ENCODE results near the gene THOC6. TPM values are rescaled to one million over a fixed set of nuclear protein-coding genes. Genes with fewer than 3 reads are reported as not detected.

Gene THOC6
- total RNA-seq, 2 donors from 2014 or later = 27.4 to 45.8 TPM

DNA sequence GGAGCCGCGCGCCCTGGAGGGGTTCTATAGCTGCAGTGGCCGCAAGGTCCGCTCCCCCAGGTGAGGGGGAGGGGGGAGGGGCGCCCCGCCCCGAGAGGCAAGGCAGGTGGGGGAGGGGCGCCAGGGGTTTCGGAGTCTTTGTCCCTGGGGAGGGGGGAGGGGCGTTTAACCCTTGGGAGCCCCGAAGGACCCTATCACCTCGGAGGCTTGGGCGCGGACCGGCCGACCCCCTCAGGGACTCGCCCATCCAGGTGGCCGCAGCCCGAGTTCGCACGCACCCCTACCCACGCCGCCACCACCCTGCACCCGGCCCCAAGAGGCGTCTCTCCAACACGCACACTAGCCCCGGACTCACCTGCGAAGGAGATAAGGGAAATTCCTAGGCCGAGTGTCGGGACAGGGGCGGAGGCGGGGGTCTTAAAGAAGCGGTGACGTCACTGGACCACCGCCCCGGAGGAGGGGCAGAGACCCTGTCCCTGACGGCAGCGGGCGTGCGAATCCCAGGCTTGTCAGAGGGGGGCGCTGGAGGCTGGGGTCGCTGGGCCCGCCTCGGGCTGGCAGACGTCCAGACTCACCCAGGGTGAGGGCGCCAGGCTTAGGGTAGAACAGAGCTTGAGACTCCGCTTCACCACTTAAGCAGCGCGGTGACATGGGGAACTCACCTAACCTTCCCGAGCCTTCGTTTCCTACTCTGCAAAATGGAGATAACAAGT lies 5.9 kb upstream of the THOC6 start, which contains the start of gene CLDN6:
TSS of gene CLDN6 (minus strand) at position 390 of the 713 bp plus-strand sequence. CDS start 2,162 bp downstream, outside the sequence.
- Histone ChIP-seq H3K9ac (ENCODE audit: low read depth in 2 of 2, low read length in 2 of 2) (no peak within 1 kb of the TSS), H3K4me3 (no peak within 1 kb of the TSS), H3K27ac (no peak within 1 kb of the TSS)

DNA sequence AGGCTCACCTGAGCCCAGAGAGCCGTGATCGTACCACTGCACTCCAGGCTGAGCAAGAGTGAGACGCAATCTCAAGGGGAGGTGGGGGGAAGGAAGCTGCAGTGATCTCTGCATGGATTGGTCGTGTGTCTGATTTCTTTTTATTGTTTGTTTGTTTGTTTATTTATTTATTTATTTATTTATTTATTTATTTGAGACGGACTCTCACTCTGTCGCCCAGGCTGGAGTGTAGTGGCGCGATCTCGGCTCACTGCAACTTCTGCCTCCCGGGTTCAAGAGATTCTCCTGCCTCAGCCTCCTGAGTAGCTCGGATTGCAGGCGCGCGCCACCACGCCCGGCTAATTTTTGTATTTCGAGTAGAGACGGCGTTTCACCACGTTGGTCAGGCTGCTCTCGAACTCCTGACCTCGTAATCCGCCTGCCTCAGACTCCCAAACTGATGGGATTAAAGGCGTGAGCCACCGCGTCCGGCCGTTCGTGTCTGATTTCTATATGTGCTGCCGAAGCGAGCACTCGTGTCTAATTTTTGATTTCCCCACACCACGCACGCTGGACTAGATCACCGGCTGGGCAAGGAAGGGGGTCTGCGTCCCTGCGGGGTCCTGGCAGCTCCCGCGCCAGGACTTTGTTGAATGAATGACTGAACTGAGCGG lies 4.1 kb upstream of the THOC6 start:
- Histone ChIP-seq H3K27me3 (no peaks in the 10 kb centered on the region), H3K9ac (ENCODE audit: low read depth in 2 of 2, low read length in 2 of 2) (no peak overlapping the region), H3K27ac (peak overlapping the region; percentile 96), H3K36me3 (no peaks in the 10 kb centered on the region), H3K9me3 (no peaks in the 10 kb centered on the region), H3K4me1 (peaks cover 18% of the 10 kb centered on the region), H3K4me3 (peak overlapping the region; percentile 79)
- no peak for DNase-seq
- TF ChIP-seq, protein P1, sequence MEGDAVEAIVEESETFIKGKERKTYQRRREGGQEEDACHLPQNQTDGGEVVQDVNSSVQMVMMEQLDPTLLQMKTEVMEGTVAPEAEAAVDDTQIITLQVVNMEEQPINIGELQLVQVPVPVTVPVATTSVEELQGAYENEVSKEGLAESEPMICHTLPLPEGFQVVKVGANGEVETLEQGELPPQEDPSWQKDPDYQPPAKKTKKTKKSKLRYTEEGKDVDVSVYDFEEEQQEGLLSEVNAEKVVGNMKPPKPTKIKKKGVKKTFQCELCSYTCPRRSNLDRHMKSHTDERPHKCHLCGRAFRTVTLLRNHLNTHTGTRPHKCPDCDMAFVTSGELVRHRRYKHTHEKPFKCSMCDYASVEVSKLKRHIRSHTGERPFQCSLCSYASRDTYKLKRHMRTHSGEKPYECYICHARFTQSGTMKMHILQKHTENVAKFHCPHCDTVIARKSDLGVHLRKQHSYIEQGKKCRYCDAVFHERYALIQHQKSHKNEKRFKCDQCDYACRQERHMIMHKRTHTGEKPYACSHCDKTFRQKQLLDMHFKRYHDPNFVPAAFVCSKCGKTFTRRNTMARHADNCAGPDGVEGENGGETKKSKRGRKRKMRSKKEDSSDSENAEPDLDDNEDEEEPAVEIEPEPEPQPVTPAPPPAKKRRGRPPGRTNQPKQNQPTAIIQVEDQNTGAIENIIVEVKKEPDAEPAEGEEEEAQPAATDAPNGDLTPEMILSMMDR (IDR thresholded peaks at IDR 0.05) = no peak
- intact Hi-C loops (cut with DNase I) = no loop called here

More for the DNA sequence above, 5.9 kb upstream of the THOC6 start, which contains the start of gene CLDN6:
- Histone ChIP-seq H3K4me1 (peaks cover 13% of the 10 kb centered on the region), H3K36me3 (no peaks in the 10 kb centered on the region), H3K9me3 (no peaks in the 10 kb centered on the region), H3K27me3 (no peaks in the 10 kb centered on the region)
- intact Hi-C loops (cut with DNase I) = no loop called here
- TF ChIP-seq, protein P1 (IDR thresholded peaks at IDR 0.05) = no peak
- no peak for DNase-seq

DNA sequence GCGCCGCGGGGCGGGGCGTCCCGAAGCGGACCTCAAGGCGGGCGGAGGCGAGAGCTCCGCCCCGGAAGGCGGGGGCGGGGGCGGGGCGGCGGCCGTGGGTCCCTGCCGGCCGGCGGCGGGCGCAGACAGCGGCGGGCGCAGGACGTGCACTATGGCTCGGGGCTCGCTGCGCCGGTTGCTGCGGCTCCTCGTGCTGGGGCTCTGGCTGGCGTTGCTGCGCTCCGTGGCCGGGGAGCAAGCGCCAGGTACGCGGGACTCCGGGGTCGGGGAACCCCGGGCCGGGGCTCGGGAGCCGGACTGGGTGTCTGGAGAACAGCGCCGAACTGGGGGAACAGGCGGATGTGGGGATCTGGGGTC lies 3.6 kb upstream of the THOC6 start, which contains the start of gene TNFRSF12A:
TSS of gene TNFRSF12A (plus strand) at position 122 of the 357 bp plus-strand sequence. CDS start at position 152, 30 bp downstream.
- peak; percentile 86 for DNase-seq
- intact Hi-C loops (cut with DNase I) = no loop called here
- TF ChIP-seq, protein P1 (IDR thresholded peaks at IDR 0.05) = no peak
- Histone ChIP-seq H3K9ac (ENCODE audit: low read depth in 2 of 2, low read length in 2 of 2) (peak within 1 kb of the TSS; percentile 83 to 96), H3K4me1 (peaks cover 18% of the 10 kb centered on the region), H3K4me3 (peak within 1 kb of the TSS; percentile 79), H3K27me3 (no peaks in the 10 kb centered on the region), H3K9me3 (no peaks in the 10 kb centered on the region), H3K27ac (peak within 1 kb of the TSS; percentile 96), H3K36me3 (no peaks in the 10 kb centered on the region)

DNA sequence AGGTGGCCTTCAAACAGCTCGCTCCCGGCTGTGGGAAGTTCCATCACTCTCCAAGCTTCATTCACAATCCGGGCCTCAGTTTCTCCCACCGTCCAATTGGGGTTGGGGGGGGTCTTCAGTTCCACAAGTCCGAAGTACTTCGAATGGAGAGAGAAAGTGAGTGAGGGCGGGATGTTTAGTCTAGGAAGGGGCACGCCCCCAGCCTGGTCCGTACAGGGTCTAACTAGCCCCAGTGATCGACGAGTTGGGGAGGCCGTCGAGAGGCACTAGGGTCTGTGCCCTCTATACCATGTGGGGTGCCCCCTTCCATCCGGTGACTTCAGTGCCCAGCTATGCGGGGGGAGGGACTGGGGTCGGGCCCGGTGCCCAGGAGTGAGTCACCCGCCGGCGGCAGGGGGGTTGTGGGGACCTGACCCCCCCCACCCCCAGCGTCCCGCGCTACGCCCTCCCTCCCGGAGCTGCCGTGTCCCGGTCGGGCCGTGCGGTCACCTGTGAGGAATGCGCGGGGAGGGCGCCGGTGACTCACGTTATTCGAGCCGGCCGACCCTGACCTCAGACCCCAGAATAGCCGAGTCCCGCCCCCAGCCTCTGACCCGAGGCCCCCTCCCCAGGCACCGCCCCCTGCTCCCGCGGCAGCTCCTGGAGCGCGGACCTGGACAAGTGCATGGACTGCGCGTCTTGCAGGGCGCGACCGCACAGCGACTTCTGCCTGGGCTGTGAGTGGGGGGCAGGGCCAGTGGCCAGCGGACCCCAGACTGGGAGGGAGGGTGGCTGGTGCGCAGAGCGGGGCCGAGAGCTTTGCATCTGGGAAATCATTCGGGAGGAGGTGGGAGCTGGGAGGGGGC lies 3.0 kb upstream of the THOC6 start:
- TF ChIP-seq, protein P1 (IDR thresholded peaks at IDR 0.05) = no peak
- peaks cover 18% of the 10 kb centered on the region for H3K4me1 ChIP-seq

More for the DNA sequence above, 3.0 kb upstream of the THOC6 start:
- peak overlapping the region; percentile 79 for H3K4me3 ChIP-seq
- peak overlapping the region; percentile 83 to 96 for H3K9ac ChIP-seq (ENCODE audit: low read depth in 2 of 2, low read length in 2 of 2)
- peak overlapping the region; percentile 96 for H3K27ac ChIP-seq
- no peaks in the 10 kb centered on the region for H3K36me3 ChIP-seq
- H3K9me3 ChIP-seq = no peaks in the 10 kb centered on the region
- no peaks in the 10 kb centered on the region for H3K27me3 ChIP-seq
- intact Hi-C loops (cut with DNase I) = no loop called here
- DNase-seq = peak; percentile 79
